ENCODE data around the gene NR2F1-AS1.

The NR2F1-AS1 gene

GRCh38 chr5:93603078-93603792 is 22.2 kb upstream of the NR2F1-AS1 start:
- DNase-seq: no peak

DNA sequence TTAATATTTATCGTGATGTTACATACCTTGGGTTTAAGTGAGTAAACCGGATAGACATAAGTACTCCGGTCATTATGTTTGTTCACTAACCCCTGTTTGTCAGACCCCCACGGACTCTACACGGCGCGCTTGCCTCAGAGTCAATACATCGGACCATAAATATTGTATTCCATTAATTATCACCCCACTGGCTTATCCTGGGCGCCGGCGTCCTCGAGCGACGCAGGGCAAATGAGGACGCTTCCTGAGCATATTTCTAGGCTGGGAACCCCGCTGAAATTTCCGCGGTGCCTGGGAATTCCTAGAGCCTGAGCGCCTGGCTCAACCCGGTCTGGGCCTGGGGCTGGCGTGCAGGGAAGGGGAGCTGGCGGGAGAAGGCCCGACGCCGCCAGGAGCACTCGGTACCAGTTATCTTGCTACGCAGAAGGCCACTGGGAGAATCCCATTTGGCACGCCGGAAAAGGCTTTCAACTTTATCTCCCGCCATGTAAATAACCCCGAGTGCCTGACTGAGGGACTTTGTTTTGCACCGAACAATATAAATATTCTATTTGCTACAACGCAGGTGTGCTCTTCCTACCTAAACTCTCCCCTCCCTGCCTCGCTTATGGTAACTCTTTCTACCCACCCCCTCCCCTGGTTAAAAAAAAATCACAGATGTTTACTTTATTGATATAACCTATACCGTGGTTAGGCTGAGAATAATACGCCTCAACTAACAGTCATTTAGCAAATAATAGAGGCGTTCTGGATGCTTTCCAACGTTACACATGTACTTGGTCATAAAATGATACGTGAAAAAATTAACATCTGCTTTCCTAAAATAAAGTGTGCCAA is 21.4 kb upstream of the NR2F1-AS1 start:
- no peak for DNase-seq

DNA sequence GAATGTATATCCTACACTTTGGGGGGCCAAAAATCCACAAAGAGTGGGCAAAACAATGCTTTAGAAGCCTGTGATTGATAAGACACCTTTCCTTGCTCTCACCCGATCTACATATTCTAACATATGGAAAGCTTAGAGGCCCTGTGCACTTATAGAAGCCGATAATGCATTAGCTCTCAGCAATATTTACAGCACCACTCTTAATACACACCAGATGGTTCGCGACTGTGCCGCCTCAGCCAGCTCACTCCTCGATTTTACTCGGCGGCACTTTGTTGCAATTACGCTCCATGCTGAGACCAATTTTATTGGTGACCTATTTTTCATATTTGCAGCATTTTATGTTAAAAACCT is 20.8 kb upstream of the NR2F1-AS1 start:
- no peak for DNase-seq

DNA sequence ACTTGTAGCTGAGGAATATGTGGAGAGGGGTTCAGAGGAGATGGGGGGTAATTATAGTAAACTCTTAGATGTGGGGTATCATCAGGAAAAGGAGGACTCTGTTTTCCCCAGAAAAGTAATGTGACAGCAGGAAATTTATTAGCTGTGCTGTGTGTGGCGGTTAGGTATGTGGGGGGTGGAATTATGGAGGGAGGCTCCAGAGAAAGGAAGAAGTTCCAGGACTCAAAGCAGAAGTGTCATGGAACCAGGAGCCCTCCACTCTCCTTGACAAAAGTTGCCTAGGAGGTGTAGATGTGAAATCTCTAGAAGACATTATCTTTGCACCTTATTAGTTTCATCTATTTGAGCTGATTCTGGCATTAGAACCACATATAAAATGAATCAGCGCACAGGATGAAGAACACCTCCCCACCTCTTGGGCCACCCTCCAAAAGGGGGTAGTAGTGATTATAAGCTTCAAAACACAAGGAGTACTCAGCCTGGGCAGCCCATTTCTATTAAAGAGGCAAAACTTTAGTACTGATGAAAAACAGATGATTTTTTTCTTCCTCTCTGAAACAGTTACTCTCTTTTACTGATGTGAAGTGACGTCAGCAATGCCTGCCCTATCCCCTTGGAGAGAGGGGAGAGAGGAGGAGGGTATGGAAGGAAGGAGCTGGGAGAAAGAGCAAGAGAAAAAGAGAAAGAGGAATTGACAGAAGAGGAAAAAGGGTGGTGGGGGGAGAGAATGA is 20.2 kb upstream of the NR2F1-AS1 start:
- no peak for DNase-seq

DNA sequence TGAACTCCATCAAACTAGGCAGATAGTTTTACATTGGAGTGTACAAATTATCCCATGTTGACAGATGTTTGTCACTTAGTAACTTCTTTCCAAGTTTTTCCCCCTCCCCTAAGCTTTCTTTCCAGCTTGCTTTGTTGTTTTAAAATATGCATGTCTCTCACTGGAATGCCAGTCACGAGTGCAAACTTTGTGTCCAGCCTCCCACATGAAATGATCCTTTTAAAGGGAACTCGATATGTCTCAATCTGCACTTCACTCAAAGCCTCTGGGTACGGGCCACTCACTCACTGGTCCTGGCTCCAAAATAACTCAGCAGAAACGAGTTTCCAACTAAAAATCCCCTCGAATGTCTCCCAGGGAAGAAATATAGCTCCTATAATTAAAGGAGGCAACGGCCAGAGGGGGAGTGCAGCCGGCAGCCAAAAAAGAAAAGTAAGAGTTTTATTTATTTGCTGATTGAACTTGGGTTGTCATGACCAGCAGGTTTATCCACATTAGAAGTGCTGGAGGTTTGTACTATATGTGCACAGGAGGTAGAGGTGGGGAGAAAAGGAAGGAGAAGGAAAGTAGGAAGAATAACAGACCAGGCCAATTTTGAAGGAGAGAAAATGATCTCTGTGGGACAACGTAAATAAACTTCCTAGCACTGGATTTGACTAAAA is 19.5 kb upstream of the NR2F1-AS1 start:
- no peak for DNase-seq

DNA sequence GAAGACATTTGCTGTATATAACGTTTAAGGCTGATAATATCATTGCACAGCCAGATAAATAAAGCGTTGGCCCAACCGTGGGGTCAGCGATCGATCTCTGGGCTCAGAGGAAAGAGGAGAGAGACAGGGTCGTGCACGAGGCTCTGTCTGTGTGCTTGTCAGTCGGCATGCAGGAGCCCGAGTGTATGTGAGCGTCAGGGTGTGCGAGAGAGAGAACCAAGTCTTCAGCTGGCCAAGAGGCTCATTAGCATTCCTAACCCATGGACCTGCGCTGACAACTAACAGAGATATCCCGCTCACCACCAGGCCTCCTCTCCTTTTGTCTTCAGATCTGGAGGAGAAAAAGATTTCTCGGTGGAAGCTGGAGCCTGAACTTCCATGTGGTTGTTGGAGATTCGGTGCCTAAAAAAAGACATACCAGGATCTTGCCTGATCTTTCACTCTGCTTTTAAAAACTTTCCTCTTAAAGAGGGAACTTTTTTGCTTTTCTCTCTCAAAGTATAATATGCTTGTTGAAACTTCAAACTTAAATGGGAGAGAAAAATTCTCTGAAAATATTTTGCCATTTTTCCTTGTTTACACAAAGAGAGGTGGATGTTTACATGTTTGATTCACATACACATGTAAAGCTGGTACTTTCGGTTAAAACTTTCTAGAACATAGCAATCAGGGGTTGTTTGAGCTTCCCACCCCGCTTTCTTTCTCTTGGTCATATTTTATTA is 18.5 kb upstream of the NR2F1-AS1 start:
- no peak for DNase-seq

- no peak for DNase-seq
These were observed 18.0 kb upstream of the NR2F1-AS1 start for GRCh38 chr5:93599001-93599379.

DNA sequence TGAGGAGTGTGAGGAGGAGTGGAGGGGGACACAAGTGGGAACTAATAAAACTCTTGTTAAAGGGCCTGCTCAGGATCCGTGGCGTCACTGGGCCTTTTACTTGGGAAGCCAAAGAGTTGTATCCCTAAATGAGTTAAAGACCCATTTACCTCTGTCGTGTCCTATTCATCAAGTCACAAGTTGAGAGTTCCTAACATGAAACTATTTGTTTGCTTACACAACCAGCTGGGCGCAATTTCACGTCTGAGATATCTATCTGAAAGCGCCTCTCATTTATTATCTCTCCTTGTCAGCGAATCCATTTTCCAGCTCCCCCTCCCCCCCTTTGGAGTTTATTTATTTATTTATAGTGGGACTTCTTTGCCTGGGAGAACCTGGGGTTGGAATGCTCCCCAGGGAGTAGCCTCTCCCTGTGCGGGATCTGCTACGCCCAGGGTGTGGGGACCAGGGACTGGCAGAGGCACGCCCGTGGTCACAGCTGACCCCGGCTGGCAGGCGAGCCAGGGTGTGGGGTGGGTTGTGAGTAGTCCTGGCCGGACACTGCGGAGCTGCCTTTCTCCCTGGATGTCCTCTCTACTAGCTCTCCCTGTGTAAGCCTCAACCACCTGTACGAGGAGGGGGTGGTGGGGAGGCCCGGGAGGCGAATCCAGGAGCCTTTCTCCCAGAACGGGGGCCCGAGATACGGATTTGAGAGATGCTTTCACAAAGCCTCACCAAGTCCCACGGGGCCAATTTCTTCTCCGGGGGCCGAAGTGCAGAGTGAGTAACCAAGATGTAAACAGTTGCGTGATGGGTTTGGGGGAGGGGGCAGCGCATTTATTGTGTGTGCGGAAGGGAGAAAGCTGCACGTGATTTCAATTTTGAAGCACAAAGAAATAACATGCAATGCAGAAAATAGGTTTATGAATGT is 17.3 kb upstream of the NR2F1-AS1 start:
- no peak for DNase-seq

GRCh38 chr5:93596676-93597490 is 15.9 kb upstream of the NR2F1-AS1 start:
- no peak for DNase-seq

GRCh38 chr5:93596310-93596675 is 15.3 kb upstream of the NR2F1-AS1 start:
- no peak for DNase-seq

DNA sequence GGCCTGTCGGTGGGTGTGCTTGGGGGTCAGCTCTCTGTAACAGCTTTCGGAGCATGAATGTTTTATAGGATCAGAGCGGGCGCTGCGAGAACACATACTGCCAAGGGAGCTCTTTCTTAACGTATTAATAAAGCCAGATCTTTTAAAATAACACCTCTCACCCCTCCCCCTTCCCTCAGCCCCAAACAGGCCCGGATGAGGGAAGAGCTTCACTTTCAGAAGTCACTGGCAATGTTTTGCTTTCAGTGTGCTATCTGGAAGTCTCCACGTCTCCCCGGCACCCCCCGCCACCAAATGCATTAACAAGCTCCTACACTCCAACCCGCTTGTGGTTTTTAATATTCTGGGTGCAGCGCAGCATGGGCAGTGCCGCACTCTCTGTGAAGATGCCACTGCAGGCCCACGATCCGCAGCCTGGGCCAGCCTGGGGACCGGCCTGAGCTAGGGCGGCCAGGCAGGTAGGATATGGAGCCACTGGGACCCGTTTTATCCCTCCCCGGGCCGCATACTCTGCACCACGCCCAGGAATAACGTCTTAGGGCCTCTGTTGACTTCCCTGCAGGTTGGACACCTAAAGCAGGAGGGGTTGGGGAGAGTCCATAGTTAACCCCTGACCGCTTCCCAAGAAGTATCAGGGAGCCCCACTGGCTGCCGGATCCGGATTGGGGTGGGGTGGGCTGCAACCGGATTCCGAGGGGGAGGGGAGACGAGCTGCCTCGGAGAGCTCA is 14.6 kb upstream of the NR2F1-AS1 start:
- DNase-seq: no peak

DNA sequence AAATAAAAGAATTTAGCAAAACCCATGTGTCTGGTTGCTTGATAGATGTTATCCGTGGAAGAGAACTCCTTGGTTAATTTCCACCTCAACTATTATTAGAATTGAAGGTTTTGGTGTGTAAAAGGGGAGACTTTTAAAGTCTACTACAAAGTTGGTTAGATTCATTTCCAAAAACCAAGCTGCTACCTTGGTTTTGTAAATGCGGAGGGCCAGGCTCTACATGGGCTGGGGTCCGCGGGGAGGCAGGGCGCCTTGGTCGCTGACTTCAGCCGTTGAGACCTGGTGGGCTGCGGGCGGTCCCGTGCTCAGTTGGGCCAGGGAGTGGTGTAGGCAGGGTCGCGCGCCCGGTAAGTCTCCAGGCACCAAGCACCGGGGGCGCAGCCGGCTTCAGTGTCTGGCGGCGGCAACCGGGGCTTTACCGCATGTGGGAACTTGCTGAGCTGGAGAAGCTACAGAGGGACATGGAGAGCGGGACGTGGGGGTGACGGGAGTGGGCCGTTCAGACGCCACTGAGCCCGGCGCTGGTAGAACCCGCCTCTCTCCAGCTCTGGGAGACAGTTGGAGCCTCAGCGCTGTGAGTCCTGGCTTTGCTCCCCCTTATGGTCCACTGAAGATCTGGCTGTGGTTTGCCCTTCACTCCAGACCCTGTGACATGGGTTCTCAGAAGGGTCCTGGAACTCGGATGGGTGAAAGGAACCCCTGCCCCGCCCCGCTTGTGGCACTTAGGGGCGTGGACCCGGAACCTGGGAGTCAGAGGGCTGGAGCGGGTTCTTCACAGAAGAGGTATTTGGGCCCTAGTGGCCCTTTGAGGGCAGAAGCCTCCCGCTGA is 13.8 kb upstream of the NR2F1-AS1 start:
- DNase-seq: no peak

DNA sequence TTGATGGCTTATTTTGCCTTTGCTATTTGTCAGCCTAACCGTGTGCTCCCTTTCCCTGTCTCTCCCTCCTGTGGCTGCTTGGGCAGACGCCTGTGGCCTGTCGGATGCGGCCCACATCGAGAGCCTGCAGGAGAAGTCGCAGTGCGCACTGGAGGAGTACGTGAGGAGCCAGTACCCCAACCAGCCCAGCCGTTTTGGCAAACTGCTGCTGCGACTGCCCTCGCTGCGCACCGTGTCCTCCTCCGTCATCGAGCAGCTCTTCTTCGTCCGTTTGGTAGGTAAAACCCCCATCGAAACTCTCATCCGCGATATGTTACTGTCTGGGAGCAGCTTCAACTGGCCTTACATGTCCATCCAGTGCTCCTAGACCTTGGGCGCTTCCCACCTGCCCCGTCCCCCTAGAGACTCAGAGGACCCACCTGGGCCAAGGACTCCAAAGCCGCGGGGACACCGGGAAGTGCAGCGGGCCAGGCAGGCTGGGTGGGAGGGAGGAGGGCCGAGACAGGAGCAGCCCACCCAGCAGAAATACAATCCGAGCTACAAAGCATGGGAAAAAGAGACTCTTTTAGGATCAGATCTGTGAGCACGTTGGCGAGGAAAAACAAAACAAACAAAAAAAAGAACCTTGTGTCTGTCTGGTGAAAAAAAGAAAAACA is 12.6 kb upstream of the NR2F1-AS1 start:
- no peak for DNase-seq

GRCh38 chr5:93592883-93593282 is 11.9 kb upstream of the NR2F1-AS1 start:
- DNase-seq: no peak

GRCh38 chr5:93591323-93591945 is 10.4 kb upstream of the NR2F1-AS1 start:
- no peak for DNase-seq

DNA sequence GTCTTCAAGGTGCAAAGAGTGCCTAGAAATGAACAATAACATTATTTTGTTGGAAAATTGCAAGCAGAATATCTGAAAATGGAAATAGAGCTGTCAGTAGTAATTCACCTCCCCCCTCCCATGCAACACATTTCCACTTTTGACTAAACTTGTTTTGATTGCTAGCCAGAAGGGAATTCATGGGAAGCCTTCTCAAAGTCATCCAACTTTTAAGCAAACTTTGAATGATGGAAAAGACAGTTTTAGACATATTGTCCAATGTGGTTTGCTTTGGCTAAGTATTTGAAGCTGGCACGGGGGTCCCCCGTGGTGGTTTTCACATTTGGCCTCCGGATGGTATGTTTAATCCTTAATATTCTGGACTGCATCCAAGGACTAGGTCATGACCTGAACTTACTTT is 9.5 kb upstream of the NR2F1-AS1 start:
- DNase-seq: no peak

DNA sequence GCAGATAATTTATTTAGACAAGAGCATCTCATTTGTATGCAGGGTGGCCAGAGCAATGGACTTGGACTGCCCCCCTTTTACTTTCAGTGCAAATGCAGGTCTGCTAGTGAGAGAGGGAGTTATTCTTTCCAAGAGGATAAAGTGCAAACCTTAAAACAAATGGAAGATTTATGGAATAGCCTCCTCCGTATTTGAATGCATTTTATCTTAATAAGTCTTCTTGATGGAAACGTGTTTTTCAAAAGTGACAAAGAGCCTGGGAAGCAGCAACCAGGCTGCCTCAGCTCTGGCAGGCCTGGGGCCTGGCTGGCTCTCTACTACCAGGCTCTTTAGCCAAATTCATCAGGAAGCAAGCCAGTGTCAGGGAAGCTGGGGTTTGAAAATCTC is 8.8 kb upstream of the NR2F1-AS1 start:
- no peak for DNase-seq

Measured in activated naive CD4-positive, alpha-beta T cell treated with anti-CD3 and anti-CD28 coated beads, Interleukin-2, amount 50 U/mL, for 16 hours (primary cell).